Stimulated activated naive CD8-positive, alpha-beta T cell treated with anti-CD3 and anti-CD28 coated beads, Interleukin-15, amount 100 ng/mL, for 72 hours (primary cell): Measurements from ENCODE around the gene UNC13C.

Source experiments
- ATAC-seq: fragments of 150-1000 bp; cut with Tn5 transposase; 2 replicates; pipeline ENCODE4 v1.10.0; 2021; ENCODE audit warnings: mild to moderate bottlenecking, moderate library complexity
- DNase-seq, 2 donors: peaks; one replicate each; pipeline ENCODE4 v3.0.0; 2021 to 2022
- H3K27ac Mint-ChIP-seq, 2 donors: one replicate each; pipeline ENCODE4 v1.8.0; 2022; ENCODE audit warnings: mild to moderate bottlenecking in 2 of 2, mixed read lengths in 2 of 2, moderate library complexity in 2 of 2
- H3K27me3 Mint-ChIP-seq: one replicate; pipeline ENCODE4 v1.8.0; 2022; ENCODE audit warnings: mixed read lengths
- H3K4me1 Mint-ChIP-seq: one replicate; pipeline ENCODE4 v1.8.0; 2022; ENCODE audit warnings: mild to moderate bottlenecking, mixed read lengths
- H3K4me3 Mint-ChIP-seq, 2 donors: one replicate each; pipeline ENCODE4 v1.8.0; 2022; ENCODE audit warnings: mild to moderate bottlenecking in 2 of 2, mixed read lengths in 2 of 2, moderate library complexity in 1 of 2
- H3K9me3 Mint-ChIP-seq, 2 donors: one replicate each; pipeline ENCODE4 v1.8.0; 2022; ENCODE audit warnings: mixed read lengths in 2 of 2

UNC13C gene

DNA sequence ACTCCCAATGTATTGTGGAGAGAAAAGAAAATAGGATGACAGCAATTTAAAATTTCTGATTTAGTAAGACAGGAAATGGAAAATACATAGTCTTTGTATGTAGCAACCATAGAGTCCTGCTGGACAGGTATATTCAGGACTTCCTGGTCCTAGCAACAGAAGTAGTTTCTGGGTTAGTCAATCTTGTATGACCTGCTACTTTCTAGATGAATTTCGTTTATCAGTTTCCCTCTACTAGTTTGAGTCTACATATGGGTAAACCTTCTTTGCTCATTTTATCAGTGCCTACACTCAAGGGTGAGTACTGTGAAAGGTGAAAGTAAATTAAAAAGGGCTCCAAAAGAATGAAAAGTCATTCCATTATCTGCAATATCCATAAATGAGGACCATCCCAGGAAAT is 309.8 kb downstream of the UNC13C start:
- H3K9me3 Mint-ChIP-seq, result no peaks in the 10 kb centered on the region
- DNase-seq (no peak), ATAC-seq (no peak)
- no peaks in the 10 kb centered on the region for H3K27me3 Mint-ChIP-seq
- H3K4me3 Mint-ChIP-seq, result no peak overlapping the region
- no peak overlapping the region for H3K27ac Mint-ChIP-seq
- no peaks in the 10 kb centered on the region for H3K4me1 Mint-ChIP-seq

GRCh38 chr15:54289590-54290136 is 311.4 kb downstream of the UNC13C start:
- no peaks in the 10 kb centered on the region for H3K9me3 Mint-ChIP-seq
- no peak overlapping the region for H3K4me3 Mint-ChIP-seq
- H3K4me1 Mint-ChIP-seq, result no peaks in the 10 kb centered on the region
- peak; percentile 31 for ATAC-seq
- DNase-seq, result no peak
- no peak overlapping the region for H3K27ac Mint-ChIP-seq
- no peaks in the 10 kb centered on the region for H3K27me3 Mint-ChIP-seq

- H3K4me3 Mint-ChIP-seq, result no peak overlapping the region
- H3K27ac Mint-ChIP-seq, result no peak overlapping the region
- ATAC-seq (no peak), DNase-seq (no peak)
- H3K9me3 Mint-ChIP-seq, result no peaks in the 10 kb centered on the region
- H3K27me3 Mint-ChIP-seq, result no peaks in the 10 kb centered on the region
- no peaks in the 10 kb centered on the region for H3K4me1 Mint-ChIP-seq
Observed at GRCh38 chr15:54298396-54298795, 320.2 kb downstream of the UNC13C start.

- H3K9me3 Mint-ChIP-seq, result no peaks in the 10 kb centered on the region
- DNase-seq (no peak), ATAC-seq (no peak)
- H3K27ac Mint-ChIP-seq, result no peak overlapping the region
- no peaks in the 10 kb centered on the region for H3K4me1 Mint-ChIP-seq
- no peaks in the 10 kb centered on the region for H3K27me3 Mint-ChIP-seq
- H3K4me3 Mint-ChIP-seq, result no peak overlapping the region
Observed at GRCh38 chr15:54304321-54304720, 326.1 kb downstream of the UNC13C start.

- DNase-seq (no peak), ATAC-seq (no peak)
- no peak overlapping the region for H3K4me3 Mint-ChIP-seq
- H3K4me1 Mint-ChIP-seq, result no peaks in the 10 kb centered on the region
- no peak overlapping the region for H3K27ac Mint-ChIP-seq
- H3K9me3 Mint-ChIP-seq, result no peaks in the 10 kb centered on the region
- H3K27me3 Mint-ChIP-seq, result no peaks in the 10 kb centered on the region
Observed at GRCh38 chr15:54305138-54305537, 326.9 kb downstream of the UNC13C start.

DNA sequence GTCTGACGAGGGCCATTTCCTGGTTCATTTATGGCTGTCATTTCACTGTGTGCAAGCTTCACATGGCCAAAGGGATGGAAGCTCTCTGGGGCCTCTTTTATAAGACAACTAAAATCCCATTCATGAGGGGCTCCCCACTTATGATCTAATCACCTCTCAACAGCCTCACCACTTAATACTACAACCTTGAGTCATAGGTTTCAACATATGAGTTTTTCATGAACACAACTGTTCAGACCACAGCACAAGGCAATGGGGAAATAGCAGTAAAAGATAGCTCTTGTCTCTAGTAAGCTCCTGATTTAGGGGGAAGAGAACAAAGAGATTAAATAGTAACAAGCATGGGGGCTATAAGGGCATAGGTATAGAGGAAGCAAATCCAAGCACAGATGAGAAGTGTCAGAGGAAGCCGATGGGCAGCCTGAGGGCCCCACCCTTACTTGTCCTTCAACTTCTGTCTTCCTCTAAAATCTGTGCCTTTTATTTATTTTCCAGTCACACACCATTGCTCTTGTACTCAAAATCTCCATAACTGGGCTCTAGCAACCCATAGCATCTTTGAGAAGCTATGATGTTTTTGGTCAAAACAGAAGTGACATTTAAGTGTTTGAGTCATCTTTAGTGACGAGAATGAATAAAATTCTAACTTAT is 329.1 kb downstream of the UNC13C start:
- no peak overlapping the region for H3K4me3 Mint-ChIP-seq
- H3K9me3 Mint-ChIP-seq, result no peaks in the 10 kb centered on the region
- DNase-seq, result no peak
- no peaks in the 10 kb centered on the region for H3K4me1 Mint-ChIP-seq
- no peaks in the 10 kb centered on the region for H3K27me3 Mint-ChIP-seq
- ATAC-seq, result no peak
- no peak overlapping the region for H3K27ac Mint-ChIP-seq

- Mint-ChIP-seq H3K27ac (no peak overlapping the region), H3K27me3 (no peaks in the 10 kb centered on the region), H3K4me1 (no peaks in the 10 kb centered on the region), H3K4me3 (no peak overlapping the region), H3K9me3 (no peaks in the 10 kb centered on the region)
- DNase-seq (no peak), ATAC-seq (no peak)
Observed at GRCh38 chr15:54307926-54308325, 329.7 kb downstream of the UNC13C start.

DNA sequence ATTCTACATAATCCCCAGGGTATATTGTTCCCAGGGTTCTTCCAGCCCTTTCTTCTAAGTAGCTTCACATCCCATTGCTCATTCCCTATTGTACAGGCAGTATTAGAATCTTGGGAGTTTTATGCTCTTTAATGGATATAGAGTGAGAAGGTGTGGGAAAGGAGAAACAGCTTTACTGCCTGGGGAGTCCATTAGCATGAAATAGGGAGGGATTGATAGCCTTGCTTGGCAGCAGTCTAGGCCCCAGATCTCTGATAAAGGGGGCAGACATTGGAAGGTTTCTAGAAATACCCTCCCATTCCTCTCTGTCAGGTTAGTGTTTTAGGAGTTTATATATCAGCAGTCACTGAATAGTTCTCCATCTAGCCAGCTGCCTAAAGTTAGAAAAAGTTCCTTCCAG is 334.3 kb downstream of the UNC13C start:
- H3K4me3 Mint-ChIP-seq, result no peak overlapping the region
- H3K4me1 Mint-ChIP-seq, result no peaks in the 10 kb centered on the region
- H3K27me3 Mint-ChIP-seq, result peaks cover 8% of the 10 kb centered on the region
- no peak overlapping the region for H3K27ac Mint-ChIP-seq
- no peak for ATAC-seq
- H3K9me3 Mint-ChIP-seq, result no peaks in the 10 kb centered on the region
- DNase-seq, result no peak

GRCh38 chr15:54321426-54321825 is 343.2 kb downstream of the UNC13C start:
- ATAC-seq (no peak), DNase-seq (no peak)
- no peaks in the 10 kb centered on the region for H3K9me3 Mint-ChIP-seq
- H3K4me3 Mint-ChIP-seq, result no peak overlapping the region
- no peak overlapping the region for H3K27ac Mint-ChIP-seq
- H3K4me1 Mint-ChIP-seq, result no peaks in the 10 kb centered on the region
- H3K27me3 Mint-ChIP-seq, result peaks cover 10% of the 10 kb centered on the region

DNA sequence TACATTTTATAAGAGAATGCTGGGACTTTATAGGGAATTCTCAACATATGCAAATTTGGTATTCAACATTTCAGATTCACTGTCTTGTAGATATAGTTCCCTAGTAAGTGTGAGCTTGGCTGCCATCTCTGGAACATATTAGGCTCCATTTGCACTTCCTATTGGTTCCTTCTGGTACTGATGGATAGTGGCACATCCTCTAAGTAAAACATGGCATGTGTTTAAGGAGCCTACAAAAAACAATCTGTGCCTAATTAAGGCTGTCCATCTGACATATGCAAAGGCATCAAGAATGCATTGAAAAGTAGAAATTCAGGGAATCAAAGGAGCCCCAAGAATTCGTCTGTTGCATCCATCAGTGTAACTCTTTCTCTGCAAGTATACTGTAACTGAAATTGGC is 344.1 kb downstream of the UNC13C start:
- H3K9me3 Mint-ChIP-seq, result no peaks in the 10 kb centered on the region
- ATAC-seq, result no peak
- DNase-seq, result no peak
- no peak overlapping the region for H3K4me3 Mint-ChIP-seq
- no peaks in the 10 kb centered on the region for H3K4me1 Mint-ChIP-seq
- no peak overlapping the region for H3K27ac Mint-ChIP-seq
- peaks cover 10% of the 10 kb centered on the region for H3K27me3 Mint-ChIP-seq

DNA sequence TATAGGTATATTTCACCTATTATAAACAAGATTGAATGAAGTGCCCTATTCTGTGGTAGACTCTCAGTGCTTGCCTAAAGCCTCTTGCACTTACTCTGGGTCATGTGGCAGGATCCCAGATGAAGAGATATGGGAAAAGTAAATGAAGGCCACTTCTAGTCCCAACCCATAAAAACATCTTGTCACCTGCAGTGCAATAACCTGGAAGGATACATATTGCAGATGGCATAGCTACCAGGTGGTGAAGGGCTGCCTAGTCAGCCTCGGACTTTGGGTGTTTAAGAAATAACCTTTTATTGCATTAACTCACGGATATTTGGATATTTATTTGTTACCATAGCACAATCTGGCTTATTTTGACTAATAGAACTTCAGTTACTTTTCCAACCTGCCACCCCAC is 367.1 kb downstream of the UNC13C start:
- no peak for ATAC-seq
- Mint-ChIP-seq H3K27ac (no peak overlapping the region), H3K27me3 (no peaks in the 10 kb centered on the region), H3K9me3 (peaks cover 7 to 8% of the 10 kb centered on the region in 2 donors), H3K4me3 (no peak overlapping the region), H3K4me1 (no peaks in the 10 kb centered on the region)
- no peak for DNase-seq

DNA sequence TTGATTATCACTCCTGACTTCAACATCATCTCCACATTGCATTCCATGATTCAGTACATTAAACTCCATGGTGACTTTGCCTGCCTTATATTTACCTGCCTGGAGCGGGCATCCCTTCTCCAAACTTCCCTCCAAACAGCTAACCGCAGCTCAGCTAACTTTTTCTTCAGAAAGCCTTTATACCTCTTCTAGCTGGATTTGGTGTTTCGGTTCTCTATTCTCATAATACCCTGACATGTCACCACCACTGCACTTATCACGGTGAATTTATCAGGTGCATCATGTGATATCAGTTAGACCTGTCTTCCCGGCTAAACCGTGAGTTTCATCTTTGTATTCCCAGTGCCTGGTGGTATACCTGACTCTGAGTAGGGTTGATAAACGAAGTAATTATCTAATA is 367.6 kb downstream of the UNC13C start:
- Mint-ChIP-seq H3K4me1 (no peaks in the 10 kb centered on the region), H3K4me3 (no peak overlapping the region), H3K9me3 (peaks cover 7 to 8% of the 10 kb centered on the region in 2 donors), H3K27ac (no peak overlapping the region), H3K27me3 (no peaks in the 10 kb centered on the region)
- no peak for ATAC-seq
- DNase-seq, result no peak

- H3K4me3 Mint-ChIP-seq, result no peak overlapping the region
- ATAC-seq (no peak), DNase-seq (no peak)
- no peaks in the 10 kb centered on the region for H3K27me3 Mint-ChIP-seq
- H3K9me3 Mint-ChIP-seq, result peaks cover 7 to 8% of the 10 kb centered on the region in 2 donors
- H3K4me1 Mint-ChIP-seq, result no peaks in the 10 kb centered on the region
- H3K27ac Mint-ChIP-seq, result no peak overlapping the region
Observed at GRCh38 chr15:54347082-54347827, 369.0 kb downstream of the UNC13C start.

- H3K4me3 Mint-ChIP-seq, result no peak overlapping the region
- no peaks in the 10 kb centered on the region for H3K27me3 Mint-ChIP-seq
- ATAC-seq (no peak), DNase-seq (no peak)
- no peak overlapping the region for H3K27ac Mint-ChIP-seq
- no peaks in the 10 kb centered on the region for H3K4me1 Mint-ChIP-seq
- H3K9me3 Mint-ChIP-seq, result peaks cover 0 to 2% of the 10 kb centered on the region in 2 donors
Observed at GRCh38 chr15:54353726-54354125, 375.5 kb downstream of the UNC13C start.

DNA sequence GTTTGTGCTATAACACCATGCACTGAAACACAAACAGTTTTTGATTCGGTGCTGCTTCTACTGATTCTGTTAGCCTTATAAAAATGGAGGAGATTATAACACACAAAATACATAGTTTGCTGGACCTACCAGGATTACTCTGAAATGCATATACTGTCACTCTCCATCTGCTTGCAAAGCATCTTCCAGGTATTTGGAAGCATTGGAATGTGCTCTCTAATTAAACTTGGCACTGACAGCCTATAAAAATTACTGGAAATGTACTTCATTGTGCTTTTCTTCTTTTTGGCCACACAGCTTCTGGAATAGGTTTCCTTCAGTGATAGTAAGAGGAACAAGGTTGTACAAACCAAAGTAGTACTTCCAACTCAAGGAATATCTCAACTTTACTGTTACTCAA is 376.1 kb downstream of the UNC13C start:
- peaks cover 0 to 8% of the 10 kb centered on the region in 2 donors for H3K9me3 Mint-ChIP-seq
- no peaks in the 10 kb centered on the region for H3K4me1 Mint-ChIP-seq
- DNase-seq (no peak), ATAC-seq (no peak)
- no peaks in the 10 kb centered on the region for H3K27me3 Mint-ChIP-seq
- H3K4me3 Mint-ChIP-seq, result no peak overlapping the region
- H3K27ac Mint-ChIP-seq, result no peak overlapping the region

DNA sequence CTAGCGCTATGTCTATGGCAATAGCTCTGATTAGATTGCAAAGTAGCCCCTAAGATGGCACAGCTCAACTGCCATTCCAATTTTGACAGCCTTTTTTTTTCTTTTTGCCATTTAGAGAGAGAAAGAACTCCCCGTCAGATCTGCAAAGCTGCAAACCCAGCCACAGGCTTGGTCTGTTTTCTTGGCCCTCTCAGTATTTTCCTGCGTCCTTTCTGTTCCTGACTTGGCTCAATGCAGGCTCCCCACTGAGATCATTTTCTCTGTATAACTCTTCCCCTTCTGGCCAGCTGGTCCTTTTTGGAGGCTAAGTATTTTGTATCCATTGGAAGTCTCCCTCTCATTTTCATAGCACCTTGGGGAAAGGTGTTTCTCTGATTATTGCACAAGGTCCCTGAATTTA is 386.7 kb downstream of the UNC13C start:
- no peak overlapping the region for H3K27ac Mint-ChIP-seq
- DNase-seq, result no peak
- H3K27me3 Mint-ChIP-seq, result no peaks in the 10 kb centered on the region
- no peaks in the 10 kb centered on the region for H3K4me1 Mint-ChIP-seq
- peaks cover 23 to 26% of the 10 kb centered on the region in 2 donors for H3K9me3 Mint-ChIP-seq
- H3K4me3 Mint-ChIP-seq, result no peak overlapping the region
- ATAC-seq, result no peak
